ENCODE data around the gene RC3H2. TPM values are rescaled to one million over a fixed set of nuclear protein-coding genes. Genes with fewer than 3 reads are reported as not detected.

Gene RC3H2
- total and polyA plus RNA-seq, 2 of the 8 experiments (the other 6 are each of a cell fraction or from before 2014, with no cell fraction given): 11.2 to 38.4 TPM

DNA sequence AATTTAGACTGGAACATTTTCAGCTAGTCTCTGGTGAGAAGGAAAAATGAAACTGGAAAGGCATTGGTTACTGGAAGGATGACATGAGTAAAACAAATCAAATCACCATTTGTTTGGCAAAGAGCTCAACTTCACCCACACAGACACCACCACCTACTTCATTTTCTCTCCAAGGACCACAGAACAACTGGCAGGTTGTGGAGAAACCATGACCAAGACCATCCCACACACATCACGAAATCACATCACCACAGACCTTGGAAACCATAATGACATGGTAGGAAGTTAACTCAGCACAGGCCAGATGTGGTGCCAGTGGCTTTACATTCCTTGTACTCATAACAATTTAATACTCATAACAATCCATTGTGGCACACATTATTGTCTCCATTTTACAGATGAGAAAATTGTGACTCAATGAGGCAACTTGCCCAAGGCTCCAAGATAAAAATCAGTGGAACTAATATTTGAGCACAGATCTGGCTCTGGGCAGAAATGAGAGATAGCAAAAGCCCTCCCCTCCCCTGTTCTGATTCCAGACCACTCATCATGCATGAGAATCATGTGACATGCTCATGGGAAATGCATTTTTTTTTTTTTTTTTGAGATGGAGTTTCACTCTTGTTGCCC is 97.8 kb downstream of the RC3H2 start (continued):
- no peak for TF ChIP-seq GABPA (IDR thresholded peaks at IDR 0.05; ENCODE audit: borderline replicate concordance, insufficient read depth, low read length)
- TF ChIP-seq SP2 (IDR thresholded peaks at IDR 0.05; ENCODE audit: low read length): no peak
- no peak for TF ChIP-seq TBP (IDR thresholded peaks at IDR 0.05; ENCODE audit: low read depth, low read length)
- TF ChIP-seq CTBP2 (IDR thresholded peaks at IDR 0.05; ENCODE audit: borderline replicate concordance, insufficient read depth, insufficient read length, low read length): no peak
